Keratinocyte (primary cell): ENCODE measurements around the gene CUEDC2. TPM values are rescaled to one million over a fixed set of nuclear protein-coding genes. Genes with fewer than 3 reads are reported as not detected.

Experiments
- DNase-seq: peaks from one replicate; pipeline ENCODE4 v3.0.0-alpha.2; 2011; ENCODE audit warnings: low read depth, missing footprints, low spot score
- FAIRE-seq: peaks from 2 replicates; lab custom pipeline; 2011; peaks lifted over from hg19 to GRCh38; lab: Jason Lieb, UNC
- H2AFZ ChIP-seq: 2 replicates; pipeline ENCODE4 v1.6.0; 2012; ENCODE audit warnings: low read length, control low read depth, inconsistent platforms; ENCODE audit not compliant: control insufficient read depth
- H3K27ac ChIP-seq: 2 replicates; pipeline ENCODE4 v1.5.1; 2011; ENCODE audit warnings: low read length; ENCODE audit not compliant: control insufficient read depth, insufficient read depth
- H3K27me3 ChIP-seq: 3 replicates; pipeline ENCODE4 v1.6.0; 2011; ENCODE audit warnings: low read length; ENCODE audit not compliant: control insufficient read depth, insufficient read depth; ENCODE audit errors: extremely low read depth
- H3K36me3 ChIP-seq, 2 experiments: 2 replicates in 1 of 2; 3 replicates in 1 of 2; pipeline ENCODE4 v1.5.1; 2011; ENCODE audit warnings: low read length in 2 of 2, mild to moderate bottlenecking in 1 of 2; ENCODE audit not compliant: control insufficient read depth in 2 of 2, insufficient read depth in 2 of 2; ENCODE audit errors: extremely low read depth in 1 of 2
- H3K4me1 ChIP-seq: 3 replicates; pipeline ENCODE4 v1.5.1; 2011; ENCODE audit warnings: low read length; ENCODE audit not compliant: control insufficient read depth, insufficient read depth; ENCODE audit errors: extremely low read depth
- H3K4me2 ChIP-seq: 3 replicates; pipeline ENCODE4 v1.6.0; 2011; ENCODE audit warnings: low read depth, low read length; ENCODE audit not compliant: control insufficient read depth, insufficient read depth; ENCODE audit errors: extremely low read depth
- H3K4me3 ChIP-seq, 3 experiments: fragments of 200-600 bp in 1 of 3; sonication (generic) in 1 of 3; 2 replicates in 2 of 3; 3 replicates in 1 of 3; pipeline ENCODE4 v1.5.1; 2011 to 2016; ENCODE audit warnings: low read length in 3 of 3, mild to moderate bottlenecking in 3 of 3, control low read depth in 2 of 3, inconsistent platforms in 1 of 3, low read depth in 1 of 3, mixed read lengths in 1 of 3, mixed run types in 1 of 3, moderate library complexity in 1 of 3; ENCODE audit not compliant: control insufficient read depth in 2 of 3, insufficient read depth in 2 of 3; ENCODE audit errors: extremely low read depth in 1 of 3
- H3K79me2 ChIP-seq: 2 replicates; pipeline ENCODE4 v1.6.0; 2012; ENCODE audit warnings: low read length; ENCODE audit not compliant: control insufficient read depth, insufficient read depth
- H3K9ac ChIP-seq: 3 replicates; pipeline ENCODE4 v1.6.0; 2011; ENCODE audit warnings: low read length; ENCODE audit not compliant: control insufficient read depth, insufficient read depth; ENCODE audit errors: extremely low read depth
- H3K9me1 ChIP-seq: 3 replicates; pipeline ENCODE4 v1.6.0; 2011; ENCODE audit warnings: low read length; ENCODE audit not compliant: control insufficient read depth, insufficient read depth; ENCODE audit errors: extremely low read depth
- H3K9me3 ChIP-seq: 2 replicates; pipeline ENCODE4 v1.5.1; 2012; ENCODE audit warnings: low read depth, low read length; ENCODE audit not compliant: control insufficient read depth
- H4K20me1 ChIP-seq: 3 replicates; pipeline ENCODE4 v1.6.0; 2011; ENCODE audit warnings: low read length; ENCODE audit not compliant: control insufficient read depth, insufficient read depth; ENCODE audit errors: extremely low read depth
- CTCF ChIP-seq, 3 experiments: IDR thresholded peaks in 1 of 3; conservative IDR thresholded peaks in 1 of 3; optimal IDR thresholded peaks in 1 of 3; 2 replicates in 2 of 3; 3 replicates in 1 of 3; pipeline versions ENCODE3 to v1.5.1; 2011; ENCODE audit warnings: low read length in 3 of 3, mild to moderate bottlenecking in 3 of 3, moderate library complexity in 2 of 3, control low read depth in 1 of 3, inconsistent platforms in 1 of 3; ENCODE audit not compliant: insufficient read depth in 2 of 3; ENCODE audit errors: extremely low read depth in 1 of 3
- EZH2 ChIP-seq: IDR thresholded peaks from one replicate; pipeline ENCODE4 v1.6.1; 2012; ENCODE audit warnings: inconsistent platforms, mild to moderate bottlenecking, low read length, moderate library complexity
- dilution Hi-C: fragments of 300-500 bp; cut with MboI; formaldehyde crosslinking; loops from one replicate; pipeline ENCODE4 v1.7.0; 2020; ENCODE audit warnings: low sequenced_read_pairs; ENCODE audit not compliant: extremely low pct_ligation_motif_present
- polyA plus RNA-seq, 5 experiments: library from polyadenylated mRNA; depleted of rRNA in 3 of 5; stranded (reverse) in 3 of 5; stranded (forward) in 1 of 5; unstranded in 1 of 5; fragments of >200 nt; gene quantifications; 1 replicate in 1 of 5; 2 replicates in 3 of 5; 3 replicates in 1 of 5; pipeline versions ENCODE4 v1.2.1 to v1.2.3, GENCODE V29; 2011 to 2012; ENCODE audit warnings: missing spikeins in 2 of 5, low read depth in 1 of 5, low replicate concordance in 1 of 5

CUEDC2 gene
- polyA plus RNA-seq, 1 donor (not counting 4 experiments of a cell fraction or from before 2014, with no cell fraction given): 46.6 TPM

- Histone ChIP-seq H3K4me3 (peak within 1 kb of the TSS; percentile 73 to 100 (median 75)), H2AFZ (peak within 1 kb of the TSS; percentile 92), H3K79me2 (peaks cover 1% of the 10 kb centered on the region), H3K4me2 (peak within 1 kb of the TSS; percentile 97), H3K9ac (peak within 1 kb of the TSS; percentile 87), H3K9me1 (no peaks in the 10 kb centered on the region), H3K27ac (peak within 1 kb of the TSS; percentile 85), H3K27me3 (no peaks in the 10 kb centered on the region), H3K36me3 (peaks cover 0 to 2% of the 10 kb centered on the region in 2 experiments), H3K4me1 (peaks cover 23% of the 10 kb centered on the region), H4K20me1 (no peaks in the 10 kb centered on the region), H3K9me3 (no peaks in the 10 kb centered on the region)
- FAIRE-seq (peak; percentile 44), DNase-seq (no peak)
- dilution Hi-C loops: no loop called here
- no peak for TF ChIP-seq CTCF (optimal IDR thresholded peaks at IDR 0.05 in 1 of 3, IDR thresholded peaks at IDR 0.05 in 1 of 3, conservative IDR thresholded peaks at IDR 0.05 in 1 of 3; ENCODE audit: extremely low read depth in 1 of 3, insufficient read depth in 2 of 3, low read length in 3 of 3)
- no peak for TF ChIP-seq EZH2
Observed at GRCh38 chr10:102451105-102451969, 19.0 kb upstream of the CUEDC2 start, which contains the start of gene C10orf95. Gene C10orf95, minus strand, starts transcription at chr10:102451543. Its CDS starts 450 bp downstream, at chr10:102451093.

GRCh38 chr10:102450374-102451104 lies 18.2 kb upstream of the CUEDC2 start:
- Histone ChIP-seq H3K4me1 (peaks cover 23% of the 10 kb centered on the region), H3K27ac (peak overlapping the region; percentile 85), H3K4me3 (peak overlapping the region; percentile 73 to 100 (median 75)), H3K4me2 (peak overlapping the region; percentile 97), H3K27me3 (no peaks in the 10 kb centered on the region), H3K9me3 (no peaks in the 10 kb centered on the region), H3K9ac (peak overlapping the region; percentile 87), H3K36me3 (no peaks in the 10 kb centered on the region), H3K79me2 (peaks cover 1% of the 10 kb centered on the region), H3K9me1 (no peaks in the 10 kb centered on the region), H2AFZ (peak overlapping the region; percentile 92), H4K20me1 (no peaks in the 10 kb centered on the region)
- no peak for FAIRE-seq
- TF ChIP-seq CTCF (optimal IDR thresholded peaks at IDR 0.05 in 1 of 3, IDR thresholded peaks at IDR 0.05 in 1 of 3, conservative IDR thresholded peaks at IDR 0.05 in 1 of 3; ENCODE audit: extremely low read depth in 1 of 3, insufficient read depth in 2 of 3, low read length in 3 of 3) (no peak), EZH2 (no peak)
- dilution Hi-C loops: no loop called here
- DNase-seq: no peak
